ENCODE results near the gene FMC1.
"Not testable (repeated sequence)": the region's sequence is repeated elsewhere in the genome, so short reads cannot be mapped to it uniquely, and the experiment has no call there.

The FMC1 gene

GRCh38 chr7:139340808-139341057, 404 bp upstream of the FMC1 start:
- no peak for DNase-seq

- no peak for DNase-seq
Observed at GRCh38 chr7:139341776-139342226, 664 bp downstream of the FMC1 start.

- no peak for DNase-seq
Observed at GRCh38 chr7:139345042-139345441, 3.9 kb downstream of the FMC1 start.

- DNase-seq, result no peak
Observed at GRCh38 chr7:139351027-139351426, 9.9 kb downstream of the FMC1 start.

- DNase-seq, result no peak
Observed at GRCh38 chr7:139354729-139355128, 13.6 kb downstream of the FMC1 start.

- no peak for DNase-seq
Observed at GRCh38 chr7:139355320-139355719, 14.2 kb downstream of the FMC1 start.

GRCh38 chr7:139357729-139358506, 16.8 kb downstream of the FMC1 start:
- DNase-seq, result not testable (repeated sequence)

GRCh38 chr7:139358541-139359365, 17.6 kb downstream of the FMC1 start:
- DNase-seq, result peak; percentile 55

- DNase-seq, result peak; percentile 100
Observed at GRCh38 chr7:139359366-139360209, 18.5 kb downstream of the FMC1 start, which contains the start of gene LUC7L2. LUC7L2 (plus strand) TSS chr7:139359894; CDS start chr7:139360262, 368 bp downstream.

- peak; percentile 99 for DNase-seq
Observed at GRCh38 chr7:139360210-139360947, 19.2 kb downstream of the FMC1 start.

GRCh38 chr7:139360948-139361307, 19.8 kb downstream of the FMC1 start:
- no peak for DNase-seq

GRCh38 chr7:139361523-139361922, 20.4 kb downstream of the FMC1 start:
- no peak for DNase-seq

GRCh38 chr7:139362302-139362701, 21.2 kb downstream of the FMC1 start:
- DNase-seq, result no peak

- no peak for DNase-seq
Observed at GRCh38 chr7:139362981-139363380, 21.8 kb downstream of the FMC1 start.

GRCh38 chr7:139365336-139365735, 24.2 kb downstream of the FMC1 start:
- DNase-seq, result no peak

GRCh38 chr7:139366400-139366799, 25.3 kb downstream of the FMC1 start:
- DNase-seq, result no peak

GRCh38 chr7:139367438-139368155, 26.5 kb downstream of the FMC1 start:
- no peak for DNase-seq

GRCh38 chr7:139370301-139370942, 29.3 kb downstream of the FMC1 start:
- DNase-seq, result no peak

GRCh38 chr7:139370943-139371313, 29.8 kb downstream of the FMC1 start:
- no peak for DNase-seq

GRCh38 chr7:139374246-139374645, 33.1 kb downstream of the FMC1 start:
- no peak for DNase-seq

- DNase-seq, result no peak
Observed at GRCh38 chr7:139382439-139382838, 41.3 kb downstream of the FMC1 start.

All from activated CD4-positive, alpha-beta T cell treated with anti-CD3 and anti-CD28 coated beads, Interleukin-2, Interleukin-6, amounts not matched to agents 100 ng/mL and 50 ng/mL, durations not matched to agents 16 hours and 8 hours (primary cell).